Mesodermal cell (in vitro differentiated cells): Measurements from ENCODE around the gene PARD3B.
A peak's percentile ranks its signal among the peaks of the same experiment; 100 is the strongest.

Source experiments
- H3K27ac ChIP-seq: 2 replicates; pipeline ENCODE4 v1.7.0; 2013; ENCODE audit warnings: mild to moderate bottlenecking, low read depth, low read length, moderate library complexity; ENCODE audit not compliant: severe bottlenecking
- H3K36me3 ChIP-seq: 2 replicates; pipeline ENCODE4 v1.7.1; 2013; ENCODE audit warnings: mild to moderate bottlenecking, low read length, moderate library complexity; ENCODE audit not compliant: control insufficient read depth, insufficient read depth
- H3K4me1 ChIP-seq: one replicate; pipeline ENCODE4 v1.7.1; 2013; ENCODE audit warnings: mild to moderate bottlenecking, low read length; ENCODE audit not compliant: insufficient read depth, control insufficient read depth, poor library complexity, severe bottlenecking
- H3K4me3 ChIP-seq: 2 replicates; pipeline ENCODE4 v1.7.0; 2013; ENCODE audit warnings: low read length, control low read depth, mild to moderate bottlenecking; ENCODE audit not compliant: insufficient read depth, poor library complexity, severe bottlenecking; ENCODE audit errors: extremely low read depth
- H3K9me3 ChIP-seq: 2 replicates; pipeline ENCODE4 v1.7.1; 2013; ENCODE audit warnings: mild to moderate bottlenecking, low read length, moderate library complexity; ENCODE audit not compliant: control insufficient read depth
- WGBS, 2 experiments: methylation state at CpG; one replicate each; pipeline ENCODE4 v1.1.5; 2013; ENCODE audit warnings: missing lambda C conversion rate in 2 of 2; ENCODE audit not compliant: insufficient coverage in 2 of 2; 5-methylcytosine and 5-hydroxymethylcytosine counted together

The PARD3B gene

GRCh38 chr2:204655101-204655500 lies 109.8 kb downstream of the PARD3B start:
- Histone ChIP-seq H3K9me3 (peaks cover 12% of the 10 kb centered on the region), H3K36me3 (no peaks in the 10 kb centered on the region), H3K27ac (no peak overlapping the region), H3K4me1 (no peaks in the 10 kb centered on the region), H3K4me3 (no peak overlapping the region)
- WGBS, 2 experiments, result 92 to 100% methylated on average over 1 to 2 of the region's 2 CpGs

GRCh38 chr2:204655626-204656025 lies 110.4 kb downstream of the PARD3B start:
- WGBS, 2 experiments, result 88% methylated on average over 2 of the region's 3 CpGs; no CpG with 5 or more reads in 1 of the 2 experiments
- Histone ChIP-seq H3K27ac (no peak overlapping the region), H3K36me3 (no peaks in the 10 kb centered on the region), H3K9me3 (peaks cover 12% of the 10 kb centered on the region), H3K4me1 (no peaks in the 10 kb centered on the region), H3K4me3 (no peak overlapping the region)

GRCh38 chr2:204657024-204657423 lies 111.7 kb downstream of the PARD3B start:
- no CpG with 5 or more reads among the region's 1 CpG for WGBS, 2 experiments
- H3K9me3 ChIP-seq, result peaks cover 5% of the 10 kb centered on the region
- H3K4me3 ChIP-seq, result no peak overlapping the region
- no peak overlapping the region for H3K27ac ChIP-seq
- no peaks in the 10 kb centered on the region for H3K4me1 ChIP-seq
- H3K36me3 ChIP-seq, result no peaks in the 10 kb centered on the region

- H3K27ac ChIP-seq, result no peak overlapping the region
Observed at GRCh38 chr2:204662956-204663355, 117.7 kb downstream of the PARD3B start.

GRCh38 chr2:204663816-204664425 lies 118.6 kb downstream of the PARD3B start:
- Histone ChIP-seq H3K4me3 (no peak overlapping the region), H3K4me1 (peaks cover 15% of the 10 kb centered on the region), H3K9me3 (no peaks in the 10 kb centered on the region), H3K27ac (peak overlapping the region; percentile 98), H3K36me3 (no peaks in the 10 kb centered on the region)
- 83 to 100% methylated on average over 1 of the region's 2 CpGs for WGBS, 2 experiments

More at GRCh38 chr2:204662956-204663355, 117.7 kb downstream of the PARD3B start:
- no peaks in the 10 kb centered on the region for H3K36me3 ChIP-seq
- no peak overlapping the region for H3K4me3 ChIP-seq
- H3K9me3 ChIP-seq, result no peaks in the 10 kb centered on the region
- H3K4me1 ChIP-seq, result peaks cover 15% of the 10 kb centered on the region
- WGBS, 2 experiments, result 91 to 93% methylated on average over 4 of the region's 5 CpGs

GRCh38 chr2:204664708-204665121 lies 119.4 kb downstream of the PARD3B start:
- 15 to 20% methylated on average over 1 of the region's 1 CpG for WGBS, 2 experiments
- no peaks in the 10 kb centered on the region for H3K9me3 ChIP-seq
- no peaks in the 10 kb centered on the region for H3K36me3 ChIP-seq
- no peak overlapping the region for H3K4me3 ChIP-seq
- H3K4me1 ChIP-seq, result peaks cover 15% of the 10 kb centered on the region
- peak overlapping the region; percentile 98 for H3K27ac ChIP-seq

- Histone ChIP-seq H3K36me3 (no peaks in the 10 kb centered on the region), H3K9me3 (no peaks in the 10 kb centered on the region), H3K27ac (peak overlapping the region; percentile 98), H3K4me3 (no peak overlapping the region), H3K4me1 (peaks cover 15% of the 10 kb centered on the region)
- 83% methylated on average over 1 of the region's 1 CpG; no CpG with 5 or more reads in 1 of the 2 experiments for WGBS, 2 experiments
Observed at GRCh38 chr2:204665207-204665606, 119.9 kb downstream of the PARD3B start.

DNA sequence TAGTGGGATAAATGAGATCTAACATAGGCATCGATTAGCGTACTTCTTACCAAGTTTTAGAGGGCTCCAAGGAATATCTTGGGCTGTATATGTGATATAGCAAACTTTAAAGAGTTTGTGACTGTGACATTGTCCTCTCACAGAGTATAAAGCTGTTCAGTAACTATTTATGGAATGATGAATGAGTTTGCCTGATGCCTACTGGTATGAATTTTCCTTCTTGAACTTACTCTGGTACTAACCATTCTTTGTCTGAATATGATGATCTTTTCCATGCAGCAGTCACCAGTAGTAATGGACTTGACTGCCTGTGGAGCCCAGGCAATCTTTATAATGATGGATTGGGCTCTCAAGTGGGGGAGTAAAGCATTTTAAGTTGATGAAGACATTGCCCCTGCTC lies 120.5 kb downstream of the PARD3B start:
- H3K4me3 ChIP-seq, result no peak overlapping the region
- peaks cover 15% of the 10 kb centered on the region for H3K4me1 ChIP-seq
- no peaks in the 10 kb centered on the region for H3K9me3 ChIP-seq
- H3K27ac ChIP-seq, result peak overlapping the region; percentile 98
- H3K36me3 ChIP-seq, result no peaks in the 10 kb centered on the region
- WGBS, 2 experiments, result 94 to 100% methylated on average over 2 of the region's 2 CpGs

DNA sequence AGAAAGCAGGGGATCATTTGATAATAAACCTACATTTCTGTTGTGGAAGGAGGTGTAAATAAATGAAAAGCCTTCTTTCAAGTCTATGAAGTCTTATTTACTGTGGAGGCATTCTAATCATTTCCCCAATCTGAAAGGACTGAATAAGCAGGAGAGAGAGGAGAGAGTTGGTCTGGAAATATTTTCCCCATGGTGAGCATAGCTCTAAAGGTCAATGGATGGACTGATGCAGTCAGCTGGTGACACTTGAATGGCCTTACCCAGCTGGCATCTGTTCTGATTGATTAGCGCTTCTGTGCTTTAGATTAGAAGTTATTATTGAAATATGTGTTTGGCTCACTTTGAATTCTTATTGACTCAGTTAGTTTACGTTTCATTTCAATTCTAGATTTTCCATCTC lies 122.7 kb downstream of the PARD3B start:
- no CpG with 5 or more reads among the region's 2 CpGs for WGBS, 2 experiments
- Histone ChIP-seq H3K36me3 (no peaks in the 10 kb centered on the region), H3K27ac (no peak overlapping the region)

GRCh38 chr2:204669382-204669781 lies 124.1 kb downstream of the PARD3B start:
- Histone ChIP-seq H3K4me1 (peaks cover 23% of the 10 kb centered on the region), H3K36me3 (no peaks in the 10 kb centered on the region), H3K9me3 (no peaks in the 10 kb centered on the region), H3K4me3 (no peak overlapping the region), H3K27ac (no peak overlapping the region)
- 100% methylated on average over 1 to 2 of the region's 3 CpGs for WGBS, 2 experiments

More for the DNA sequence above, 122.7 kb downstream of the PARD3B start:
- Histone ChIP-seq H3K4me3 (no peak overlapping the region), H3K9me3 (no peaks in the 10 kb centered on the region), H3K4me1 (peaks cover 15% of the 10 kb centered on the region)

DNA sequence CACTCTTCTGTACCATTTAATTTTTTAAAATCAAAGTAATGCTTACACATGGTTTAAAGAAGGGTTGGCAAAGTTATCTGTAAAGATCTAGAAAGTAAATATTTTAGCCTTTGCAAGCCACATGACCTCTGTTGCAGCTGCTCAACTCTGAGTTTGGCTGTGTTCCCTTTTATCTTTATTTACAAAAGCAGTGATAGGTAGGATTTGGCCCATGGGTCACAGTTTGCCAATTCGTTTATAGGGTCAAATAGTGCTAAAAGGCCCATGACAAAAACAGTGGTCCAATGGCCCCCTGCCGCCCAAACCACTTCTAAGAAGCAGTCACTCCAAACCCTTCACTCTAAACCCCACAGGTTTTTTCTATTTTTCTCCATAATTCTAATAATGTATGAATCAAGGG lies 124.8 kb downstream of the PARD3B start:
- Histone ChIP-seq H3K36me3 (no peaks in the 10 kb centered on the region), H3K4me1 (peaks cover 21% of the 10 kb centered on the region), H3K4me3 (no peak overlapping the region), H3K9me3 (no peaks in the 10 kb centered on the region), H3K27ac (no peak overlapping the region)
- no CpG with 5 or more reads among the region's 2 CpGs for WGBS, 2 experiments
